Keratinocyte (primary cell): ENCODE data around the gene LMBR1.

Experiments used
- CTCF ChIP-seq, 3 experiments: IDR thresholded peaks in 1 of 3; conservative IDR thresholded peaks in 1 of 3; optimal IDR thresholded peaks in 1 of 3; 2 replicates in 2 of 3; 3 replicates in 1 of 3; pipeline versions ENCODE3 to v1.5.1; 2011; ENCODE audit warnings: low read length in 3 of 3, mild to moderate bottlenecking in 3 of 3, moderate library complexity in 2 of 3, control low read depth in 1 of 3, inconsistent platforms in 1 of 3; ENCODE audit not compliant: insufficient read depth in 2 of 3; ENCODE audit errors: extremely low read depth in 1 of 3
- EZH2 ChIP-seq: IDR thresholded peaks from one replicate; pipeline ENCODE4 v1.6.1; 2012; ENCODE audit warnings: inconsistent platforms, mild to moderate bottlenecking, low read length, moderate library complexity

GRCh38 chr7:156634117-156634516, 258.9 kb downstream of the LMBR1 start:
- TF ChIP-seq CTCF (optimal IDR thresholded peaks at IDR 0.05 in 1 of 3, IDR thresholded peaks at IDR 0.05 in 1 of 3, conservative IDR thresholded peaks at IDR 0.05 in 1 of 3; ENCODE audit: extremely low read depth in 1 of 3, insufficient read depth in 2 of 3, low read length in 3 of 3): no peak
- TF ChIP-seq EZH2: no peak
